HG03175 (cell line): ENCODE measurements around the gene IGSF21.
"Not testable (repeated sequence)": the region's sequence is repeated elsewhere in the genome, so short reads cannot be mapped to it uniquely, and the experiment has no call there.

Experiments used
- ATAC-seq: cut with Tn5 transposase; IDR thresholded peaks from one replicate; pipeline ENCODE4 v1.9.1; 2021; ENCODE audit warnings: mild to moderate bottlenecking, moderate library complexity; ENCODE audit not compliant: unreplicated experiment

IGSF21 gene

GRCh38 chr1:18144062-18144461 lies 36.5 kb downstream of the IGSF21 start:
- ATAC-seq = no peak

GRCh38 chr1:18144916-18145647 lies 37.5 kb downstream of the IGSF21 start:
- ATAC-seq = no peak

GRCh38 chr1:18145851-18146618 lies 38.4 kb downstream of the IGSF21 start:
- no peak for ATAC-seq

- ATAC-seq = no peak
These were observed 39.3 kb downstream of the IGSF21 start for GRCh38 chr1:18146886-18147285.

- no peak for ATAC-seq
These were observed 40.1 kb downstream of the IGSF21 start for GRCh38 chr1:18147672-18148071.

- no peak for ATAC-seq
These were observed 40.9 kb downstream of the IGSF21 start for GRCh38 chr1:18148461-18148860.

- ATAC-seq = no peak
These were observed 41.5 kb downstream of the IGSF21 start for GRCh38 chr1:18149027-18149641.

- no peak for ATAC-seq
These were observed 44.0 kb downstream of the IGSF21 start for GRCh38 chr1:18151436-18152122.

GRCh38 chr1:18154430-18155194 lies 47.0 kb downstream of the IGSF21 start:
- ATAC-seq = no peak

- no peak for ATAC-seq
These were observed 48.3 kb downstream of the IGSF21 start for GRCh38 chr1:18155881-18156385.

- no peak for ATAC-seq
These were observed 49.8 kb downstream of the IGSF21 start for GRCh38 chr1:18157352-18157751.

GRCh38 chr1:18157968-18158367 lies 50.4 kb downstream of the IGSF21 start:
- no peak for ATAC-seq

GRCh38 chr1:18158714-18159113 lies 51.1 kb downstream of the IGSF21 start:
- ATAC-seq = no peak

- ATAC-seq = no peak
These were observed 52.8 kb downstream of the IGSF21 start for GRCh38 chr1:18160290-18160942.

GRCh38 chr1:18161690-18162089 lies 54.1 kb downstream of the IGSF21 start:
- no peak for ATAC-seq

- not testable (repeated sequence) for ATAC-seq
These were observed 58.0 kb downstream of the IGSF21 start for GRCh38 chr1:18165640-18166039.

- no peak for ATAC-seq
These were observed 58.7 kb downstream of the IGSF21 start for GRCh38 chr1:18166341-18166740.

- no peak for ATAC-seq
These were observed 59.3 kb downstream of the IGSF21 start for GRCh38 chr1:18166929-18167328.

GRCh38 chr1:18170444-18170843 lies 62.8 kb downstream of the IGSF21 start:
- no peak for ATAC-seq

GRCh38 chr1:18174037-18174436 lies 66.4 kb downstream of the IGSF21 start:
- no peak for ATAC-seq
